Adrenal gland (tissue), 5 donors: Measurements from ENCODE around the gene TXN2.

Source experiments
- POLR2A ChIP-seq, 2 donors: fragments of 450-650 bp; IDR thresholded peaks; one replicate each; pipeline ENCODE4 v1.6.1; 2017; ENCODE audit warnings: antibody characterized with exemption in 2 of 2, mild to moderate bottlenecking in 2 of 2, moderate library complexity in 1 of 2
- TF ChIP-seq, protein P1 (sequence below), 6 experiments: fragments of 450-650 bp in 4 of 6; fragments of 200-600 bp in 2 of 6; sonication (generic) in 1 of 6; IDR thresholded peaks; 1 replicate in 5 of 6; 2 replicates in 1 of 6; pipeline versions ENCODE4 v1.5.1 to v1.8.0; 2016 to 2021; ENCODE audit warnings: antibody characterized with exemption in 6 of 6, mild to moderate bottlenecking in 2 of 6, moderate library complexity in 1 of 6
- donor health status: DM: no; HTN: no; CAD: no.

DNA sequence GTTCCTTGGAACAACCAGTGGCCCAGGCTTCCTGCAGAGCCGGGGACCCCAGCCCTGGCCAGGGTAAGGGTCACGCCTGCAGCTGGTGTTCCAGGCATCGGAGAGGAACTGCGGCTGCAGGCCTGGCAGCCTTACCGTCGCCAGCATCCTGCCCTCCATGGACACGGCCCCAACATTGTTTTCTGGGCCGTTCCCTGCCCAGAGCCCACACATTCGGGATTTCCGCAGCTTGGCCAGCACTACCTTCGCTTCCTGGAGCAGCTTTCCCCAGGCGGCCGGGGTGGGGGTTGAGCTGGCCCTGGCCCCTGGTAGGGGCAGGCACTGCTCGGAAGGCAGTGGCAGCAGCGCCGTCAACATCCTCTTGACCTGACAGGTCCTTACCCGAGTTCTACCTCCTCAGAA lies 17.7 kb downstream of the TXN2 start:
- TF ChIP-seq, protein P1, sequence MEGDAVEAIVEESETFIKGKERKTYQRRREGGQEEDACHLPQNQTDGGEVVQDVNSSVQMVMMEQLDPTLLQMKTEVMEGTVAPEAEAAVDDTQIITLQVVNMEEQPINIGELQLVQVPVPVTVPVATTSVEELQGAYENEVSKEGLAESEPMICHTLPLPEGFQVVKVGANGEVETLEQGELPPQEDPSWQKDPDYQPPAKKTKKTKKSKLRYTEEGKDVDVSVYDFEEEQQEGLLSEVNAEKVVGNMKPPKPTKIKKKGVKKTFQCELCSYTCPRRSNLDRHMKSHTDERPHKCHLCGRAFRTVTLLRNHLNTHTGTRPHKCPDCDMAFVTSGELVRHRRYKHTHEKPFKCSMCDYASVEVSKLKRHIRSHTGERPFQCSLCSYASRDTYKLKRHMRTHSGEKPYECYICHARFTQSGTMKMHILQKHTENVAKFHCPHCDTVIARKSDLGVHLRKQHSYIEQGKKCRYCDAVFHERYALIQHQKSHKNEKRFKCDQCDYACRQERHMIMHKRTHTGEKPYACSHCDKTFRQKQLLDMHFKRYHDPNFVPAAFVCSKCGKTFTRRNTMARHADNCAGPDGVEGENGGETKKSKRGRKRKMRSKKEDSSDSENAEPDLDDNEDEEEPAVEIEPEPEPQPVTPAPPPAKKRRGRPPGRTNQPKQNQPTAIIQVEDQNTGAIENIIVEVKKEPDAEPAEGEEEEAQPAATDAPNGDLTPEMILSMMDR (IDR thresholded peaks at IDR 0.05), result no peak
- no peak for TF ChIP-seq POLR2A (IDR thresholded peaks at IDR 0.05)
